AG04449 (cell line): ENCODE results near the gene ARPC3.
"Not testable (repeated sequence)": the region's sequence is repeated elsewhere in the genome, so short reads cannot be mapped to it uniquely, and the experiment has no call there.

ENCODE experiments used
- CTCF ChIA-PET: fragments of 350-600 bp; formaldehyde crosslinking; extraction: SDS; loops from one replicate; lab custom pipeline; 2021; ENCODE audit warnings: antibody characterized with exemption; lab: Yijun Ruan, JAX
- POLR2A ChIA-PET: fragments of 400-600, 350-600 bp; formaldehyde crosslinking; extraction: SDS; loops from one replicate; lab custom pipeline; 2020; ENCODE audit warnings: antibody characterized with exemption, inconsistent platforms; lab: Yijun Ruan, JAX
- DNase-seq: peaks from one replicate; pipeline ENCODE4 v3.0.0-alpha.2; 2010; ENCODE audit warnings: low read depth, low spot score
- H3K4me3 ChIP-seq: 2 replicates; pipeline ENCODE4 v1.5.1; 2011; ENCODE audit warnings: low read depth, mild to moderate bottlenecking, control low read depth, low read length
- CTCF ChIP-seq: IDR thresholded peaks from one replicate; pipeline ENCODE4 v1.5.1; 2011; ENCODE audit warnings: mild to moderate bottlenecking, moderate library complexity, low read length, control low read depth, inconsistent platforms; ENCODE audit not compliant: insufficient read depth; ENCODE audit errors: missing control alignments

Gene ARPC3

GRCh38 chr12:110421701-110422100, 28.4 kb downstream of the ARPC3 start:
- no peak for TF ChIP-seq CTCF
- no peak for DNase-seq
- ChIA-PET POLR2A (interaction anchor here (0.6 kb wide), 1 partner anchor 141 kb away, joined by 3 read pairs; the partner anchor contains the start of gene ATP2A2), CTCF (interaction anchor here (0.9 to 3.4 kb wide), 3 partner anchors 10 to 320 kb away, joined by 3 to 25 read pairs (median 8); no protein-coding TSS in a partner anchor)
- H3K4me3 ChIP-seq, result no peak overlapping the region

- H3K4me3 ChIP-seq, result no peak overlapping the region
- no peak for DNase-seq
- no peak for TF ChIP-seq CTCF
- ChIA-PET POLR2A (interaction anchor here (0.6 kb wide), 1 partner anchor 140 kb away, joined by 3 read pairs; the partner anchor contains the start of gene ATP2A2), CTCF (interaction anchor here (0.7 to 3.4 kb wide), 5 partner anchors 10 to 321 kb away, joined by 3 to 25 read pairs (median 4); partner anchors contain the start of gene ARPC3)
Observed at GRCh38 chr12:110421159-110421661, 28.9 kb downstream of the ARPC3 start.

- CTCF ChIA-PET, result interaction anchor here (0.7 to 3.4 kb wide), 5 partner anchors 11 to 321 kb away, joined by 3 to 25 read pairs (median 4); partner anchors contain the start of gene ARPC3
- DNase-seq, POLR2A ChIA-PET, H3K4me3 ChIP-seq: not testable (repeated sequence)
Observed at GRCh38 chr12:110420644-110421043, 29.5 kb downstream of the ARPC3 start.

- CTCF ChIA-PET, result interaction anchor here (0.6 to 1.9 kb wide), 3 partner anchors 14 to 17 kb away, joined by 3 to 12 read pairs (median 5); no protein-coding TSS in a partner anchor
- H3K4me3 ChIP-seq, DNase-seq: not testable (repeated sequence)
- POLR2A ChIA-PET, result interaction anchor here (0.6 kb wide), 1 partner anchor 362 kb away, joined by 3 read pairs; no protein-coding TSS in a partner anchor
Observed at GRCh38 chr12:110417113-110417512, 33.0 kb downstream of the ARPC3 start.

GRCh38 chr12:110410086-110410485, 40.1 kb downstream of the ARPC3 start:
- H3K4me3 ChIP-seq, CTCF ChIA-PET, POLR2A ChIA-PET, DNase-seq: not testable (repeated sequence)

GRCh38 chr12:110405126-110405662, 44.9 kb downstream of the ARPC3 start:
- H3K4me3 ChIP-seq, DNase-seq, POLR2A ChIA-PET: not testable (repeated sequence)
- CTCF ChIA-PET, result interaction anchor here (2.6 kb wide), 1 partner anchor 26 kb away, joined by 12 read pairs; no protein-coding TSS in a partner anchor

- TF ChIP-seq CTCF, result no peak
- DNase-seq, result no peak
- ChIA-PET POLR2A (no interaction called here), CTCF (interaction anchor here (0.8 to 2.6 kb wide), 2 partner anchors 27 to 295 kb away, joined by 3 to 12 read pairs; no protein-coding TSS in a partner anchor)
- H3K4me3 ChIP-seq, result peak overlapping the region; percentile 87
Observed at GRCh38 chr12:110403976-110404682, 46.0 kb downstream of the ARPC3 start.
